Loucy (cell line): ENCODE measurements around the gene SCAMP4.

Experiments
- H2AFZ ChIP-seq: fragments of 200-600 bp; sonication (generic); 2 replicates; pipeline ENCODE4 v1.6.0; 2016; ENCODE audit warnings: antibody characterized with exemption, mild to moderate bottlenecking, low read length, moderate library complexity
- H3F3A ChIP-seq: fragments of 200-600 bp; 2 replicates; pipeline ENCODE4 v1.6.0; 2016; ENCODE audit warnings: antibody characterized with exemption, low read depth, mild to moderate bottlenecking
- H3K27me3 ChIP-seq: fragments of 200-600 bp; sonication (generic); 2 replicates; pipeline ENCODE4 v1.6.1; 2014; ENCODE audit warnings: low read length, mild to moderate bottlenecking; ENCODE audit not compliant: insufficient read depth, poor library complexity, severe bottlenecking
- H3K36me3 ChIP-seq: fragments of 200-600 bp; sonication (generic); 2 replicates; pipeline ENCODE4 v1.6.1; 2016; ENCODE audit warnings: low read length; ENCODE audit not compliant: insufficient read depth
- H3K4me1 ChIP-seq: fragments of 200-600 bp; sonication (generic); 2 replicates; pipeline ENCODE4 v1.5.1; 2014; ENCODE audit warnings: low read length, mild to moderate bottlenecking; ENCODE audit not compliant: insufficient read depth, poor library complexity, severe bottlenecking
- H3K4me2 ChIP-seq: fragments of 200-600 bp; sonication (generic); 2 replicates; pipeline ENCODE4 v1.6.0; 2014; ENCODE audit warnings: antibody characterized with exemption, low read length, low read depth, mild to moderate bottlenecking; ENCODE audit not compliant: poor library complexity, severe bottlenecking
- H3K4me3 ChIP-seq: fragments of 200-600 bp; sonication (generic); 2 replicates; pipeline ENCODE4 v1.5.1; 2014; ENCODE audit warnings: low read length, mild to moderate bottlenecking, mixed read lengths; ENCODE audit not compliant: poor library complexity, severe bottlenecking
- H3K79me2 ChIP-seq: fragments of 200-600 bp; sonication (generic); 2 replicates; pipeline ENCODE4 v1.6.1; 2014; ENCODE audit warnings: low read length; ENCODE audit not compliant: insufficient read depth
- H3K9ac ChIP-seq: fragments of 200-600 bp; sonication (generic); 2 replicates; pipeline ENCODE4 v1.6.0; 2014; ENCODE audit warnings: mild to moderate bottlenecking, low read depth, low read length, moderate library complexity; ENCODE audit not compliant: poor library complexity, severe bottlenecking
- H3K9me2 ChIP-seq: fragments of 200-600 bp; sonication (generic); replicated peaks from 2 replicates; pipeline ENCODE4 v1.6.1; 2016; ENCODE audit warnings: low read depth, low read length, mixed read lengths
- H3K9me3 ChIP-seq: fragments of 200-600 bp; sonication (generic); 2 replicates; pipeline ENCODE4 v1.6.1; 2014; ENCODE audit warnings: mild to moderate bottlenecking, antibody characterized with exemption, low read length, low read depth; ENCODE audit not compliant: insufficient read depth
- H4K20me1 ChIP-seq: fragments of 200-600 bp; sonication (generic); 2 replicates; pipeline ENCODE4 v1.6.0; 2014; ENCODE audit warnings: antibody characterized with exemption, low read length, mild to moderate bottlenecking; ENCODE audit not compliant: insufficient read depth, poor library complexity, severe bottlenecking
- EZH2phosphoT487 ChIP-seq: fragments of 200-600 bp; IDR thresholded peaks from 2 replicates; pipeline ENCODE4 v1.6.1; 2018; ENCODE audit warnings: antibody characterized with exemption, mild to moderate bottlenecking, moderate library complexity, borderline replicate concordance
- TF ChIP-seq, protein P1 (sequence below): fragments of 200-600 bp; sonication (generic); conservative IDR thresholded peaks from 2 replicates; pipeline ENCODE4 v1.5.1; 2014; ENCODE audit warnings: mild to moderate bottlenecking, antibody characterized with exemption, low read length

Gene SCAMP4

DNA sequence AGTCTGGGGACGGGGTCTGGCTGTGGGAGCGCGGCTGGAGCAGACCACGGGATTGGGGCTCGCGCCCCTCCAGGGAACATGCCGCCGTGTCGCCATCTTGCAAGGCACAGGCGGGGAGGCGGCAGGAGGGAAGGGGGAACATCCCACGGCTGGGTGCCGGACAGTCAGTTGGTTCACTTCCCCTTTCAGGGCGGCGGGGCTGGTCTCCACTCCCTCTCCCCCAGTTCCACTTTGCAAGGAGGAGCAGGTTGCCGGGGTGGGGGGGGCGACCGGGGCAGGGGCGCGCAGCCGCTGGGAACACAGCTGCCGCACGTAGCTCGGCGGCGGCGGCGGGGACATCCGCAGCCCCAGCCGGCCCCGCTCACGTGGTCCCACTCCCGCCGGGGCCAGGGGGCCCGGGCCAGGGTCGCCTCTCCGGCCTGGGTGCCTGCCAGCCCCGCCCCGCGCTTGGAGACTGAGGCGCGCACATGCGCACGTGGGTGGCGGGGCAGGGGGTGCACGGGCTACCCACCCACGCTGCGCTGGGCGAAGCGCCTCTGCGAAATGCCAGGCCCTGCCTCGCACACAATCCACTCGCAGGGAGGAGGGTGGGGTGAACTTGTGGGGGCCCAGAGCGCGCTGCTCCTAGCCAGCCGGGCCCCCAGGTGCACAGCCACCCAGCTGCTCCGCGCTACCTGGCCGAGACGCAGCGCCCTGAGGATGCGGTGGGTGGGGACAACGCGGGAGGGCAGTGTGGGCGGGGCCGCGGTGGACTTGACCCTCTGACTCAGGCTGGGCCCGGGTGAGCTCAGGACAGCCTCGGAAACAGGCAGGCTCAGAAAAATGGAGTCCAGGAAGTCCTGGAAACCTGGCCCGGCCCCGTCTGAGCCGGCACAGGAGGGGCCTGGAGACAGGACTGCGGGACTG, 48.2 kb upstream of the SCAMP4 start:
- Histone ChIP-seq H3K4me3 (no peak overlapping the region), H3K4me2 (no peak overlapping the region), H3F3A (no peaks in the 10 kb centered on the region), H3K9ac (no peak overlapping the region), H3K9me2 (no peaks in the 10 kb centered on the region), H3K36me3 (no peaks in the 10 kb centered on the region), H3K4me1 (peaks cover 38% of the 10 kb centered on the region), H3K79me2 (peaks cover 85% of the 10 kb centered on the region), H3K9me3 (no peaks in the 10 kb centered on the region), H3K27me3 (no peaks in the 10 kb centered on the region), H2AFZ (no peak overlapping the region), H4K20me1 (peaks cover 61% of the 10 kb centered on the region)
- TF ChIP-seq, protein P1, sequence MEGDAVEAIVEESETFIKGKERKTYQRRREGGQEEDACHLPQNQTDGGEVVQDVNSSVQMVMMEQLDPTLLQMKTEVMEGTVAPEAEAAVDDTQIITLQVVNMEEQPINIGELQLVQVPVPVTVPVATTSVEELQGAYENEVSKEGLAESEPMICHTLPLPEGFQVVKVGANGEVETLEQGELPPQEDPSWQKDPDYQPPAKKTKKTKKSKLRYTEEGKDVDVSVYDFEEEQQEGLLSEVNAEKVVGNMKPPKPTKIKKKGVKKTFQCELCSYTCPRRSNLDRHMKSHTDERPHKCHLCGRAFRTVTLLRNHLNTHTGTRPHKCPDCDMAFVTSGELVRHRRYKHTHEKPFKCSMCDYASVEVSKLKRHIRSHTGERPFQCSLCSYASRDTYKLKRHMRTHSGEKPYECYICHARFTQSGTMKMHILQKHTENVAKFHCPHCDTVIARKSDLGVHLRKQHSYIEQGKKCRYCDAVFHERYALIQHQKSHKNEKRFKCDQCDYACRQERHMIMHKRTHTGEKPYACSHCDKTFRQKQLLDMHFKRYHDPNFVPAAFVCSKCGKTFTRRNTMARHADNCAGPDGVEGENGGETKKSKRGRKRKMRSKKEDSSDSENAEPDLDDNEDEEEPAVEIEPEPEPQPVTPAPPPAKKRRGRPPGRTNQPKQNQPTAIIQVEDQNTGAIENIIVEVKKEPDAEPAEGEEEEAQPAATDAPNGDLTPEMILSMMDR = no peak
- TF ChIP-seq EZH2phosphoT487 = no peak

DNA sequence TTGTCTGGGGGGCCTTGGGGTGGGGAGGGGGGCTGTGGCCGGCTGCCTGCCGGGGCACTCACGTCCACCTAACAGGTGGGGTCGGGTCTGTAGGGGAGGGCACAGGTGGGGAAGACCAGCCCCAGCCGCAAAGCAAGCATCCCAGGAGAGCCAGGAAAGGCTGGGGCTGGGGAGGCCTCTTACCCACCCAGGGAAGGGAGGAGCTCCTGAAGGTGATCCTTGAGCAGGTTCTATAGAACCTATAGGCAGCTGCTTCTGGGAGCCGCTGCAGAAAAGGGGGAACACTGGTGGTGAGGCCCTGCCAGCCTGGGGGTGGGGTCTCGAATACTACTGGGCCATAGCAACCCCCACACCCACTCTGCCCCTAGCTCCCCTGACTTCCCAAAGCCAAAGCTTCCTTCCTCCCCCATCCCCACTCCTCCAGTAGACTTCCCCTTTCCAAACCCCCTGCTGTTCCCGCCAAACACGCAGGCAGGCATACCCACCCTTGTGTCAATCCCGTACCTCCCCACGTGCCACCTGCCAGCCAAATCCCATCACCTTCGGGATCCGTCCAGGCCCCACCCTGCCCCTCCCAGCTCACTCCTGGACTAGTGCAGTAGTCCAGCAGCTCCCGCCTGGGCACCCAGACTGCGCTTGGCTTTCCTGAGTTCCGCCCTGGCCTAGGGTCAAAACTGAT, 47.4 kb upstream of the SCAMP4 start:
- Histone ChIP-seq H3K4me3 (no peak overlapping the region), H3K9ac (no peak overlapping the region), H2AFZ (no peak overlapping the region), H3K79me2 (peaks cover 90% of the 10 kb centered on the region), H3F3A (no peaks in the 10 kb centered on the region), H3K9me2 (no peaks in the 10 kb centered on the region), H3K36me3 (no peaks in the 10 kb centered on the region), H3K27me3 (no peaks in the 10 kb centered on the region), H3K4me2 (no peak overlapping the region), H4K20me1 (peaks cover 66% of the 10 kb centered on the region), H3K9me3 (no peaks in the 10 kb centered on the region), H3K4me1 (peaks cover 38% of the 10 kb centered on the region)
- TF ChIP-seq EZH2phosphoT487 = no peak
- TF ChIP-seq, protein P1 = no peak

DNA sequence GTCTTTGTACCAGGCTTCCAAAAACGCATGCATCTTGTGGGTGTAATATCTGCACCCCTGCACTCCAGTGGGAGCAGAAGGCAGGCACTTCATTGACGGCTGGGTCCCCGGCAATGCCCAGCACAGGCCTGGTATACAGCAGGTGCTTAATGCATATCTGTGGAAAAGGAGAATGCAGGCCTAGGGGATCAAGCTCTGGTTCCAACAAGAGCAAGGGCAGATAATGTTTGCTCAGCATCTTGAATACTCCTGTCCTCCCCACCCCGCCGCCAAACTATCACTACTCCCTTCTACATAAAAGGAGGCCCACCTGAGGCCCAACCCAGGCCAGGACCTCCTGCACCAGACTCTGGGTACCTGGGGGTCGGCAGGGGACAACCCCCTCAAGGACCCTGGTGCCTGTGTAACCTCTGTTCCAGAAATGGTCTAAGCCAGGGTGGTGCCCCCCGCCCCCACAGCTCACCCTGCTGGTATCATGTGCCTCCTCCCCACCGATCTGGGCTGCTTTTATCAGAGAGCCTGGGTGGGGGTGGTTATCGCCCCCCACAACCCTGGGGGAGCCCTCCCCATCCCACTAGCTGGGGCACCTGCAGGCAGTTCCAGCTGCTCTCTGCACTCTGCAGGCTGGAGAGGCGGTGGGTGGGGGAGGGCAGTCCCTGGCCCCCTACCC, 46.7 kb upstream of the SCAMP4 start:
- TF ChIP-seq, protein P1 = no peak
- TF ChIP-seq EZH2phosphoT487 = no peak
- Histone ChIP-seq H3K27me3 (no peaks in the 10 kb centered on the region), H4K20me1 (peaks cover 62% of the 10 kb centered on the region), H3K36me3 (no peaks in the 10 kb centered on the region), H3K4me1 (peaks cover 33% of the 10 kb centered on the region), H3F3A (no peaks in the 10 kb centered on the region), H3K4me2 (peak overlapping the region; percentile 15), H3K4me3 (no peak overlapping the region), H2AFZ (no peak overlapping the region), H3K79me2 (peaks cover 85% of the 10 kb centered on the region), H3K9me2 (no peaks in the 10 kb centered on the region), H3K9me3 (no peaks in the 10 kb centered on the region), H3K9ac (no peak overlapping the region)
